H1 (cell line): ENCODE results near the gene KIAA1671.

Experiments used
- CBX5 ChIP-seq: fragments of 300-800, 300-1000 bp; sonication (generic); IDR thresholded peaks from 2 replicates; pipeline ENCODE4 v1.7.1; 2016; ENCODE audit warnings: antibody characterized with exemption, low read length, low read depth
- CHD1 ChIP-seq: IDR thresholded peaks from 2 replicates; pipeline ENCODE4 v1.6.1; 2012; ENCODE audit warnings: low read depth, low read length, improper control_type of control experiment
- CTCF ChIP-seq, 3 experiments: IDR thresholded peaks; 1 replicate in 2 of 3; 2 replicates in 1 of 3; pipeline versions ENCODE4 v1.5.1 to v1.6.1; 2011; ENCODE audit warnings: low read length in 3 of 3, mild to moderate bottlenecking in 3 of 3, inconsistent platforms in 2 of 3, low read depth in 1 of 3, moderate library complexity in 1 of 3; ENCODE audit not compliant: insufficient read depth in 1 of 3; ENCODE audit errors: control extremely low read depth in 1 of 3
- EZH2 ChIP-seq: fragments of 200-600 bp; sonication (generic); IDR thresholded peaks from 2 replicates; pipeline ENCODE4 v1.7.1; 2012; ENCODE audit warnings: low read depth, mild to moderate bottlenecking, moderate library complexity, low read length, inconsistent platforms; ENCODE audit not compliant: severe bottlenecking
- GTF2F1 ChIP-seq: IDR thresholded peaks from 2 replicates; pipeline ENCODE4 v1.6.1; 2012; ENCODE audit warnings: low read depth, low read length, improper control_type of control experiment, borderline replicate concordance
- HDAC6 ChIP-seq: IDR thresholded peaks from one replicate; pipeline ENCODE4 v1.7.1; 2012; ENCODE audit warnings: low read depth, mild to moderate bottlenecking, inconsistent platforms, low read length, moderate library complexity
- JUND ChIP-seq: IDR thresholded peaks from 2 replicates; pipeline ENCODE4 v1.6.1; 2011; ENCODE audit warnings: mild to moderate bottlenecking, improper control_type of control experiment, low read length
- KDM1A ChIP-seq: fragments of 200-600, 300-600 bp; sonication (generic); IDR thresholded peaks from 2 replicates; pipeline ENCODE4 v1.7.1; 2016; ENCODE audit warnings: mild to moderate bottlenecking, low read length, borderline replicate concordance
- MAFK ChIP-seq: IDR thresholded peaks from 2 replicates; pipeline ENCODE4 v1.6.1; 2012; ENCODE audit warnings: low read depth, mild to moderate bottlenecking, improper control_type of control experiment, low read length
- POLR2A ChIP-seq, 2 experiments: IDR thresholded peaks; 1 replicate in 1 of 2; 2 replicates in 1 of 2; pipeline ENCODE4 v1.6.1; 2011; ENCODE audit warnings: low read depth in 2 of 2, low read length in 2 of 2, mild to moderate bottlenecking in 2 of 2; ENCODE audit errors: control extremely low read depth in 1 of 2
- RFX5 ChIP-seq: IDR thresholded peaks from 2 replicates; pipeline ENCODE4 v1.6.1; 2011; ENCODE audit warnings: low read depth, low read length, improper control_type of control experiment, borderline replicate concordance
- TEAD4 ChIP-seq: IDR thresholded peaks from 2 replicates; pipeline ENCODE4 v1.6.1; 2012; ENCODE audit warnings: low read depth, low read length, inconsistent platforms, mixed read lengths
- USF2 ChIP-seq: IDR thresholded peaks from 2 replicates; pipeline ENCODE4 v1.6.1; 2011; ENCODE audit warnings: low read length, improper control_type of control experiment

DNA sequence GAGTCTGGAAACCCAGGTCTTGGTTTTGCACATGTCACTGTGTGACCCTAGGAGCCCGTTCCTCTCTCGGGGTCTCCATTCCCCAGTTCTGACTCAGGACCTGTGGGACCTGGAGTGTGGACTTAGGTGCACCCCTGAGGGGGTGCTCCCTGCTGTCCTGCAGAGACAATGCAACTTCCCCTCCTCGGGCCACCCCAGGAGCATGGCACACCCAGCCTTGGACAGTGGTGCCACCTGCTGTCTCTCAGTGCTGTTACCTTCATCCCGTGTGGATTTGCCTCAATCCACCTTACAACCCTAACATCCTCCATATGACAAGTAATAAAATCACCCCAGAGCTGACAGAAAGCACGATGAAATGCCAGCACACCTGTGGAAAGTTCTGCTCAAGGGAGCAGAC, 219.6 kb downstream of the KIAA1671 start:
- TF ChIP-seq POLR2A (IDR thresholded peaks at IDR 0.05; ENCODE audit: control extremely low read depth in 1 of 2, low read depth in 2 of 2, low read length in 2 of 2), result no peak
- peak; percentile 63 to 67 (median 64) for TF ChIP-seq CTCF (IDR thresholded peaks at IDR 0.05; ENCODE audit: control extremely low read depth in 1 of 3, insufficient read depth in 1 of 3, low read depth in 1 of 3, low read length in 3 of 3)
- no peak for TF ChIP-seq USF2
- TF ChIP-seq RFX5, result no peak
- TF ChIP-seq TEAD4, result no peak
- TF ChIP-seq HDAC6, result no peak
- TF ChIP-seq CHD1, result no peak
- TF ChIP-seq GTF2F1, result no peak
- no peak for TF ChIP-seq MAFK
- TF ChIP-seq JUND, result no peak
- no peak for TF ChIP-seq CBX5
- no peak for TF ChIP-seq EZH2
- no peak for TF ChIP-seq KDM1A
